AG08395 (cell line): Measurements from ENCODE around the gene USP35.

Experiments
- DNase-seq: peaks from one replicate; pipeline ENCODE4 v3.0.0; 2012; ENCODE audit warnings: mixed read lengths, low spot score

The USP35 gene

GRCh38 chr11:78196661-78197091 is 8.0 kb downstream of the USP35 start:
- DNase-seq = no peak

- DNase-seq = no peak
Observed at GRCh38 chr11:78197816-78198215, 9.1 kb downstream of the USP35 start.

- DNase-seq = no peak
Observed at GRCh38 chr11:78199015-78199652, 10.4 kb downstream of the USP35 start.

GRCh38 chr11:78199653-78200015 is 10.9 kb downstream of the USP35 start:
- no peak for DNase-seq

GRCh38 chr11:78200061-78200460 is 11.3 kb downstream of the USP35 start:
- DNase-seq = no peak

- no peak for DNase-seq
Observed at GRCh38 chr11:78200553-78200952, 11.8 kb downstream of the USP35 start.

- DNase-seq = no peak
Observed at GRCh38 chr11:78201096-78201818, 12.5 kb downstream of the USP35 start.

- DNase-seq = no peak
Observed at GRCh38 chr11:78202733-78203167, 14.0 kb downstream of the USP35 start.

- no peak for DNase-seq
Observed at GRCh38 chr11:78203184-78203583, 14.5 kb downstream of the USP35 start.

GRCh38 chr11:78205256-78205655 is 16.5 kb downstream of the USP35 start:
- DNase-seq = no peak

GRCh38 chr11:78205691-78206090 is 17.0 kb downstream of the USP35 start:
- DNase-seq = no peak

GRCh38 chr11:78207532-78208256 is 19.0 kb downstream of the USP35 start:
- no peak for DNase-seq

GRCh38 chr11:78208257-78209165 is 19.8 kb downstream of the USP35 start:
- DNase-seq = no peak

- no peak for DNase-seq
Observed at GRCh38 chr11:78209478-78209877, 20.8 kb downstream of the USP35 start.

- DNase-seq = no peak
Observed at GRCh38 chr11:78210000-78210608, 21.4 kb downstream of the USP35 start.

- DNase-seq = no peak
Observed at GRCh38 chr11:78211565-78211964, 22.8 kb downstream of the USP35 start.

- DNase-seq = peak; percentile 43
Observed at GRCh38 chr11:78212586-78213371, 24.1 kb downstream of the USP35 start.

GRCh38 chr11:78213526-78214330 is 25.0 kb downstream of the USP35 start:
- no peak for DNase-seq

GRCh38 chr11:78214331-78215194 is 25.8 kb downstream of the USP35 start:
- no peak for DNase-seq
